B cell (primary cell): ENCODE results near the gene SMG7.

Experiments used
- EZH2 ChIP-seq: IDR thresholded peaks from 2 replicates; pipeline ENCODE4 v1.6.1; 2012; ENCODE audit warnings: borderline replicate concordance, low read depth, mild to moderate bottlenecking, moderate library complexity, low read length; ENCODE audit not compliant: insufficient read depth, poor library complexity, severe bottlenecking
- TF ChIP-seq, protein P1 (sequence below): fragments of 200-600 bp; IDR thresholded peaks from one replicate; pipeline ENCODE4 v1.8.0; 2022; ENCODE audit warnings: antibody characterized with exemption, mild to moderate bottlenecking

DNA sequence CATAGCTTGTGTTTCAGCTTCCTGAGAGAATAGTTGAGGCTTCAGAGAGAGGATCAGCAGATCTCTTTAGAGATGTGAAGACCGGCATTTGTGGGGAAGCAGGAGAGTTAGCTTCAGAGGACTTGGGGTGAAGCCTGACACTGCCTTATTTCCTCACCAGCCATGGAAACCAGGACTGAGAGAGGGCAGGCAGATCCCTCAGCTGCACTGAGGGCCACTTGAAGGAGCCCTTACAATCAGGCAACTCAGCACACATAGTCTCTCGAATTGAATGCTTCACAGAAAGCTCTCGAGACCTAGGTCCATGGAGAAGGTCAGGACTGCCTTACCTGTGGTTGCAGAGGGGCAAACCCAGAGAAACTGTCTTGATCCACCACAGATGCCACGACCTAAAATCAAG is 98.2 kb downstream of the SMG7 start:
- TF ChIP-seq, protein P1, sequence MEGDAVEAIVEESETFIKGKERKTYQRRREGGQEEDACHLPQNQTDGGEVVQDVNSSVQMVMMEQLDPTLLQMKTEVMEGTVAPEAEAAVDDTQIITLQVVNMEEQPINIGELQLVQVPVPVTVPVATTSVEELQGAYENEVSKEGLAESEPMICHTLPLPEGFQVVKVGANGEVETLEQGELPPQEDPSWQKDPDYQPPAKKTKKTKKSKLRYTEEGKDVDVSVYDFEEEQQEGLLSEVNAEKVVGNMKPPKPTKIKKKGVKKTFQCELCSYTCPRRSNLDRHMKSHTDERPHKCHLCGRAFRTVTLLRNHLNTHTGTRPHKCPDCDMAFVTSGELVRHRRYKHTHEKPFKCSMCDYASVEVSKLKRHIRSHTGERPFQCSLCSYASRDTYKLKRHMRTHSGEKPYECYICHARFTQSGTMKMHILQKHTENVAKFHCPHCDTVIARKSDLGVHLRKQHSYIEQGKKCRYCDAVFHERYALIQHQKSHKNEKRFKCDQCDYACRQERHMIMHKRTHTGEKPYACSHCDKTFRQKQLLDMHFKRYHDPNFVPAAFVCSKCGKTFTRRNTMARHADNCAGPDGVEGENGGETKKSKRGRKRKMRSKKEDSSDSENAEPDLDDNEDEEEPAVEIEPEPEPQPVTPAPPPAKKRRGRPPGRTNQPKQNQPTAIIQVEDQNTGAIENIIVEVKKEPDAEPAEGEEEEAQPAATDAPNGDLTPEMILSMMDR: no peak
- no peak for TF ChIP-seq EZH2
